ENCODE measurements around the gene PKD1.
"Not testable (repeated sequence)": the region's sequence is repeated elsewhere in the genome, so short reads cannot be mapped to it uniquely, and the experiment has no call there.

The PKD1 gene

GRCh38 chr16:2105769-2106168 is 29.9 kb downstream of the PKD1 start:
- DNase-seq, result not testable (repeated sequence)

- DNase-seq, result not testable (repeated sequence)
These were observed 30.4 kb downstream of the PKD1 start for GRCh38 chr16:2105291-2105690.

- DNase-seq, result not testable (repeated sequence)
These were observed 31.2 kb downstream of the PKD1 start for GRCh38 chr16:2104464-2104863.

- DNase-seq, result no peak
These were observed 33.2 kb downstream of the PKD1 start for GRCh38 chr16:2102471-2102870.

GRCh38 chr16:2101581-2101980 is 34.1 kb downstream of the PKD1 start:
- DNase-seq, result not testable (repeated sequence)

GRCh38 chr16:2097689-2098088 is 38.0 kb downstream of the PKD1 start:
- DNase-seq, result not testable (repeated sequence)

- no peak for DNase-seq
These were observed 38.7 kb downstream of the PKD1 start for GRCh38 chr16:2096853-2097595.

GRCh38 chr16:2095918-2096582 is 39.6 kb downstream of the PKD1 start:
- DNase-seq, result no peak

- no peak for DNase-seq
These were observed 40.3 kb downstream of the PKD1 start for GRCh38 chr16:2095315-2095853.

GRCh38 chr16:2093793-2094192 is 41.9 kb downstream of the PKD1 start:
- DNase-seq, result no peak

- no peak for DNase-seq
These were observed 42.8 kb downstream of the PKD1 start for GRCh38 chr16:2092866-2093265.

- DNase-seq, result no peak
These were observed 43.5 kb downstream of the PKD1 start for GRCh38 chr16:2092256-2092620.

- no peak for DNase-seq
These were observed 44.0 kb downstream of the PKD1 start for GRCh38 chr16:2091547-2092255.

- no peak for DNase-seq
These were observed 44.7 kb downstream of the PKD1 start for GRCh38 chr16:2090777-2091546.

- no peak for DNase-seq
These were observed 45.3 kb downstream of the PKD1 start for GRCh38 chr16:2090481-2090776.

- DNase-seq, result no peak
These were observed 45.8 kb downstream of the PKD1 start for GRCh38 chr16:2089706-2090480.

GRCh38 chr16:2088759-2089358 is 46.8 kb downstream of the PKD1 start:
- no peak for DNase-seq

GRCh38 chr16:2087748-2088631 is 47.7 kb downstream of the PKD1 start:
- no peak for DNase-seq

GRCh38 chr16:2086812-2087747 is 48.6 kb downstream of the PKD1 start:
- no peak for DNase-seq
